ENCODE measurements around the gene SEMG2.

- no peak for TF ChIP-seq CTCF (IDR thresholded peaks at IDR 0.05)
- no peak for TF ChIP-seq PBX3 (IDR thresholded peaks at IDR 0.05)
- TF ChIP-seq EP300 (IDR thresholded peaks at IDR 0.05; ENCODE audit: borderline replicate concordance in 1 of 2, low read depth in 1 of 2, low read length in 1 of 2), result no peak
- no peak for TF ChIP-seq USF2 (IDR thresholded peaks at IDR 0.05; ENCODE audit: borderline replicate concordance, low read depth, low read length)
- no peak for TF ChIP-seq RAD21 (IDR thresholded peaks at IDR 0.05; ENCODE audit: low read length)
- no peak for TF ChIP-seq GABPA (IDR thresholded peaks at IDR 0.05; ENCODE audit: low read depth)
- no peak for TF ChIP-seq MXI1 (IDR thresholded peaks at IDR 0.05; ENCODE audit: low read depth, low read length)
- TF ChIP-seq MAX (IDR thresholded peaks at IDR 0.05; ENCODE audit: low read depth), result no peak
- no peak for TF ChIP-seq NFIC (IDR thresholded peaks at IDR 0.05; ENCODE audit: borderline replicate concordance)
- TF ChIP-seq POLR2AphosphoS5 (IDR thresholded peaks at IDR 0.05; ENCODE audit: low read depth, low read length), result no peak
- TF ChIP-seq RXRA (IDR thresholded peaks at IDR 0.05; ENCODE audit: borderline replicate concordance, low read depth), result no peak
- TF ChIP-seq REST (IDR thresholded peaks at IDR 0.05; ENCODE audit: low read depth, low read length), result no peak
- no peak for TF ChIP-seq FOXM1 (IDR thresholded peaks at IDR 0.05; ENCODE audit: low read depth)
- TF ChIP-seq RFX5 (IDR thresholded peaks at IDR 0.05; ENCODE audit: low read length), result no peak
These were observed 37.5 kb downstream of the SEMG2 start for GRCh38 chr20:45258664-45259063.
